ENCODE measurements around the gene SPINK14.

SPINK14 gene, protein sequence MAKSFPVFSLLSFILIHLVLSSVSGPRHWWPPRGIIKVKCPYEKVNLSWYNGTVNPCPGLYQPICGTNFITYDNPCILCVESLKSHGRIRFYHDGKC

GRCh38 chr5:148168246-148168645 lies at the start of gene SPINK14:
Gene SPINK14, plus strand, starts transcription at chr5:148168546. Its CDS starts 1,187 bp downstream, at chr5:148169733.
- H3K4me1 ChIP-seq (ENCODE audit: control insufficient read depth, insufficient read depth, low read length): no peaks in the 10 kb centered on the region
- no peak within 1 kb of the TSS for H3K9ac ChIP-seq (ENCODE audit: low read length)
- H3K9me3 ChIP-seq (ENCODE audit: control insufficient read depth, low read length): no peaks in the 10 kb centered on the region
- H3K4me3 ChIP-seq (ENCODE audit: low read length): no peak within 1 kb of the TSS
- no peaks in the 10 kb centered on the region for H3K36me3 ChIP-seq (ENCODE audit: control insufficient read depth, insufficient read depth, low read length, severe bottlenecking)
- H3K27me3 ChIP-seq (replicated peaks; ENCODE audit: control insufficient read depth, insufficient read depth, low read length): no peaks in the 10 kb centered on the region
- no peak for DNase-seq (ENCODE audit: low read depth)

GRCh38 chr5:148120317-148120716 lies 48.0 kb upstream of the SPINK14 start:
- Histone ChIP-seq H3K4me3 (ENCODE audit: low read length) (no peak overlapping the region), H3K27me3 (replicated peaks; ENCODE audit: control insufficient read depth, insufficient read depth, low read length) (peaks cover 5% of the 10 kb centered on the region), H3K36me3 (ENCODE audit: control insufficient read depth, insufficient read depth, low read length, severe bottlenecking) (no peaks in the 10 kb centered on the region)

DNA sequence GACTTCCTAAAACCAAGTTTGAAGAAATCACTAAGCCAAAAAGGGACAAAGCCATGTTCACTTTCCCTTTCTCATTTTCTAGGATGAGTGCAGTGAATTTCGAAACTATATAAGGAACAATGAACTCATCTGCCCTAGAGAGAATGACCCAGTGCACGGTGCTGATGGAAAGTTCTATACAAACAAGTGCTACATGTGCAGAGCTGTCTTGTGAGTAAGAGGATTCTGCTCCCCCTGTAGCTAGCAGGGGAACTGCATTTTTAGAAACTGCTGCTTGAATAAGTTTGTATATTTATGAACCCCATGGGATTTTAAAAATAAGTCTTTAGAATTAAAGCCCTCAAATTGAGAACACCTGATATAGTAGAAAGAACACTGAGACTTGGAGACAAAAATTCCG lies 42.7 kb upstream of the SPINK14 start:
- Histone ChIP-seq H3K9ac (ENCODE audit: low read length) (no peak overlapping the region), H3K27me3 (replicated peaks; ENCODE audit: control insufficient read depth, insufficient read depth, low read length) (no peaks in the 10 kb centered on the region)

More at GRCh38 chr5:148120317-148120716, 48.0 kb upstream of the SPINK14 start:
- no peaks in the 10 kb centered on the region for H3K9me3 ChIP-seq (ENCODE audit: control insufficient read depth, low read length)
- H3K4me1 ChIP-seq (ENCODE audit: control insufficient read depth, insufficient read depth, low read length): no peaks in the 10 kb centered on the region
- DNase-seq (ENCODE audit: low read depth): no peak
- no peak overlapping the region for H3K9ac ChIP-seq (ENCODE audit: low read length)

GRCh38 chr5:148135091-148136048 lies 33.0 kb upstream of the SPINK14 start:
- DNase-seq (ENCODE audit: low read depth): no peak
- no peaks in the 10 kb centered on the region for H3K9me3 ChIP-seq (ENCODE audit: control insufficient read depth, low read length)
- H3K36me3 ChIP-seq (ENCODE audit: control insufficient read depth, insufficient read depth, low read length, severe bottlenecking): no peaks in the 10 kb centered on the region
- peaks cover 6% of the 10 kb centered on the region for H3K27me3 ChIP-seq (replicated peaks; ENCODE audit: control insufficient read depth, insufficient read depth, low read length)
- no peak overlapping the region for H3K4me3 ChIP-seq (ENCODE audit: low read length)
- no peak overlapping the region for H3K9ac ChIP-seq (ENCODE audit: low read length)
- no peaks in the 10 kb centered on the region for H3K4me1 ChIP-seq (ENCODE audit: control insufficient read depth, insufficient read depth, low read length)

More for the DNA sequence above, 42.7 kb upstream of the SPINK14 start:
- H3K9me3 ChIP-seq (ENCODE audit: control insufficient read depth, low read length): no peaks in the 10 kb centered on the region
- no peaks in the 10 kb centered on the region for H3K36me3 ChIP-seq (ENCODE audit: control insufficient read depth, insufficient read depth, low read length, severe bottlenecking)
- peak; percentile 15 for DNase-seq (ENCODE audit: low read depth)
- no peaks in the 10 kb centered on the region for H3K4me1 ChIP-seq (ENCODE audit: control insufficient read depth, insufficient read depth, low read length)
- no peak overlapping the region for H3K4me3 ChIP-seq (ENCODE audit: low read length)

- Histone ChIP-seq H3K4me3 (ENCODE audit: low read length) (no peak overlapping the region), H3K36me3 (ENCODE audit: control insufficient read depth, insufficient read depth, low read length, severe bottlenecking) (no peaks in the 10 kb centered on the region), H3K4me1 (ENCODE audit: control insufficient read depth, insufficient read depth, low read length) (no peaks in the 10 kb centered on the region), H3K9me3 (ENCODE audit: control insufficient read depth, low read length) (no peaks in the 10 kb centered on the region), H3K27me3 (replicated peaks; ENCODE audit: control insufficient read depth, insufficient read depth, low read length) (peaks cover 3% of the 10 kb centered on the region), H3K9ac (ENCODE audit: low read length) (no peak overlapping the region)
- no peak for DNase-seq (ENCODE audit: low read depth)
Observed at GRCh38 chr5:148140846-148141245, 27.5 kb upstream of the SPINK14 start.

- Histone ChIP-seq H3K4me1 (ENCODE audit: control insufficient read depth, insufficient read depth, low read length) (no peaks in the 10 kb centered on the region), H3K27me3 (replicated peaks; ENCODE audit: control insufficient read depth, insufficient read depth, low read length) (peaks cover 3% of the 10 kb centered on the region), H3K36me3 (ENCODE audit: control insufficient read depth, insufficient read depth, low read length, severe bottlenecking) (no peaks in the 10 kb centered on the region), H3K4me3 (ENCODE audit: low read length) (no peak overlapping the region), H3K9me3 (ENCODE audit: control insufficient read depth, low read length) (no peaks in the 10 kb centered on the region), H3K9ac (ENCODE audit: low read length) (no peak overlapping the region)
- DNase-seq (ENCODE audit: low read depth): no peak
Observed at GRCh38 chr5:148141645-148142044, 26.7 kb upstream of the SPINK14 start.

- DNase-seq (ENCODE audit: low read depth): peak; percentile 6
Observed at GRCh38 chr5:148145916-148146315, 22.4 kb upstream of the SPINK14 start.

GRCh38 chr5:148146487-148146886 lies 21.9 kb upstream of the SPINK14 start:
- no peak for DNase-seq (ENCODE audit: low read depth)
- H3K9me3 ChIP-seq (ENCODE audit: control insufficient read depth, low read length): no peaks in the 10 kb centered on the region
- no peak overlapping the region for H3K9ac ChIP-seq (ENCODE audit: low read length)
- no peak overlapping the region for H3K4me3 ChIP-seq (ENCODE audit: low read length)
- H3K36me3 ChIP-seq (ENCODE audit: control insufficient read depth, insufficient read depth, low read length, severe bottlenecking): no peaks in the 10 kb centered on the region
- H3K27me3 ChIP-seq (replicated peaks; ENCODE audit: control insufficient read depth, insufficient read depth, low read length): no peaks in the 10 kb centered on the region
- no peaks in the 10 kb centered on the region for H3K4me1 ChIP-seq (ENCODE audit: control insufficient read depth, insufficient read depth, low read length)

More at GRCh38 chr5:148145916-148146315, 22.4 kb upstream of the SPINK14 start:
- Histone ChIP-seq H3K9me3 (ENCODE audit: control insufficient read depth, low read length) (no peaks in the 10 kb centered on the region), H3K4me1 (ENCODE audit: control insufficient read depth, insufficient read depth, low read length) (no peaks in the 10 kb centered on the region), H3K9ac (ENCODE audit: low read length) (no peak overlapping the region), H3K4me3 (ENCODE audit: low read length) (no peak overlapping the region), H3K27me3 (replicated peaks; ENCODE audit: control insufficient read depth, insufficient read depth, low read length) (no peaks in the 10 kb centered on the region), H3K36me3 (ENCODE audit: control insufficient read depth, insufficient read depth, low read length, severe bottlenecking) (no peaks in the 10 kb centered on the region)

DNA sequence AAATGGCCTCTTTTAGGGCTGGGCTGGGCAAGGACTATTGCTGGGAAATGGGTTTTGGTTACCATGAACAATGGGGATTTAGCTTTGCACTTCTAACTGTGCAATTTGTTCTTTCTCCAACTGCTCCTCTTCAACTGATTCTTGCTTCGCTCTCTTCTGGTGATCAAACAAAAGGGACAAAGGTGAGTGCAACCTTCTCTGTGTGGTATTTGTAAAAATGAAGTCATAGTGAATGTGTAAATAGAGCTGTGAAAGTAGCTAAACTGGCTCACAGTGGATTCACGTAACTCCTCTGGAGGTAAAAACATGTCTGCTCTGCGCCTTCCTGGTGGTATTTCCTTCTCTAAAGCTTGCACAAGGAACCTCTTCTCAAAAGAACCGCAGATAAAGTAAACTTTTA lies 20.9 kb upstream of the SPINK14 start:
- H3K36me3 ChIP-seq (ENCODE audit: control insufficient read depth, insufficient read depth, low read length, severe bottlenecking): no peaks in the 10 kb centered on the region
- no peak for DNase-seq (ENCODE audit: low read depth)
- no peaks in the 10 kb centered on the region for H3K9me3 ChIP-seq (ENCODE audit: control insufficient read depth, low read length)
- H3K4me3 ChIP-seq (ENCODE audit: low read length): no peak overlapping the region
- no peaks in the 10 kb centered on the region for H3K27me3 ChIP-seq (replicated peaks; ENCODE audit: control insufficient read depth, insufficient read depth, low read length)
- H3K9ac ChIP-seq (ENCODE audit: low read length): no peak overlapping the region
- no peaks in the 10 kb centered on the region for H3K4me1 ChIP-seq (ENCODE audit: control insufficient read depth, insufficient read depth, low read length)

DNA sequence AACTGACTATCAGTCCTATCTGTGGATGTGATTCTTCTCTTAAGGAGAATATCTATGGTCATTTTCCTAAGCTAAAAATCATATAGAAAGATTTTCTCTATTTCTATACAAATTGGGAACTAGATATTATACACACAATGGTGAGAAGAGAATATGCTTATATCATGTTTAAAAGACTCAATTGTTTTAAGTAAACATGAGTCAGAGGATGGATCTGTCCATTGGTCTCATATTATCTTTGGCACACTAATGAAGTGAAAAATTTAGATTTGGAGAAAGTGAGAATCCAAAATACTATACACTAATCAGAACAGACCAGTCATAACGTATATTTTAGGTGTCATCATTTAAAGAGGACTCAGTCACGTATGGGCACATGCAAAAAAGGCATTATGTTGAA lies 16.5 kb upstream of the SPINK14 start:
- no peak overlapping the region for H3K9ac ChIP-seq (ENCODE audit: low read length)
- H3K27me3 ChIP-seq (replicated peaks; ENCODE audit: control insufficient read depth, insufficient read depth, low read length): no peaks in the 10 kb centered on the region
- H3K4me3 ChIP-seq (ENCODE audit: low read length): no peak overlapping the region
- H3K36me3 ChIP-seq (ENCODE audit: control insufficient read depth, insufficient read depth, low read length, severe bottlenecking): no peaks in the 10 kb centered on the region
- H3K4me1 ChIP-seq (ENCODE audit: control insufficient read depth, insufficient read depth, low read length): no peaks in the 10 kb centered on the region
- DNase-seq (ENCODE audit: low read depth): no peak
- H3K9me3 ChIP-seq (ENCODE audit: control insufficient read depth, low read length): peaks cover 8% of the 10 kb centered on the region

- H3K4me3 ChIP-seq (ENCODE audit: low read length): no peak overlapping the region
- H3K9ac ChIP-seq (ENCODE audit: low read length): no peak overlapping the region
- no peaks in the 10 kb centered on the region for H3K36me3 ChIP-seq (ENCODE audit: control insufficient read depth, insufficient read depth, low read length, severe bottlenecking)
- DNase-seq (ENCODE audit: low read depth): no peak
- H3K27me3 ChIP-seq (replicated peaks; ENCODE audit: control insufficient read depth, insufficient read depth, low read length): no peaks in the 10 kb centered on the region
- H3K4me1 ChIP-seq (ENCODE audit: control insufficient read depth, insufficient read depth, low read length): no peaks in the 10 kb centered on the region
- peaks cover 8% of the 10 kb centered on the region for H3K9me3 ChIP-seq (ENCODE audit: control insufficient read depth, low read length)
Observed at GRCh38 chr5:148152781-148153180, 15.6 kb upstream of the SPINK14 start.

All from adipocyte (in vitro differentiated cells).